Loucy (cell line): ENCODE data around the gene PUS10.

ENCODE experiments used
- H2AFZ ChIP-seq: fragments of 200-600 bp; sonication (generic); 2 replicates; pipeline ENCODE4 v1.6.0; 2016; ENCODE audit warnings: antibody characterized with exemption, mild to moderate bottlenecking, low read length, moderate library complexity
- H3F3A ChIP-seq: fragments of 200-600 bp; 2 replicates; pipeline ENCODE4 v1.6.0; 2016; ENCODE audit warnings: antibody characterized with exemption, low read depth, mild to moderate bottlenecking
- H3K27me3 ChIP-seq: fragments of 200-600 bp; sonication (generic); 2 replicates; pipeline ENCODE4 v1.6.1; 2014; ENCODE audit warnings: low read length, mild to moderate bottlenecking; ENCODE audit not compliant: insufficient read depth, poor library complexity, severe bottlenecking
- H3K36me3 ChIP-seq: fragments of 200-600 bp; sonication (generic); 2 replicates; pipeline ENCODE4 v1.6.1; 2016; ENCODE audit warnings: low read length; ENCODE audit not compliant: insufficient read depth
- H3K4me1 ChIP-seq: fragments of 200-600 bp; sonication (generic); 2 replicates; pipeline ENCODE4 v1.5.1; 2014; ENCODE audit warnings: low read length, mild to moderate bottlenecking; ENCODE audit not compliant: insufficient read depth, poor library complexity, severe bottlenecking
- H3K4me2 ChIP-seq: fragments of 200-600 bp; sonication (generic); 2 replicates; pipeline ENCODE4 v1.6.0; 2014; ENCODE audit warnings: antibody characterized with exemption, low read length, low read depth, mild to moderate bottlenecking; ENCODE audit not compliant: poor library complexity, severe bottlenecking
- H3K4me3 ChIP-seq: fragments of 200-600 bp; sonication (generic); 2 replicates; pipeline ENCODE4 v1.5.1; 2014; ENCODE audit warnings: low read length, mild to moderate bottlenecking, mixed read lengths; ENCODE audit not compliant: poor library complexity, severe bottlenecking
- H3K79me2 ChIP-seq: fragments of 200-600 bp; sonication (generic); 2 replicates; pipeline ENCODE4 v1.6.1; 2014; ENCODE audit warnings: low read length; ENCODE audit not compliant: insufficient read depth
- H3K9ac ChIP-seq: fragments of 200-600 bp; sonication (generic); 2 replicates; pipeline ENCODE4 v1.6.0; 2014; ENCODE audit warnings: mild to moderate bottlenecking, low read depth, low read length, moderate library complexity; ENCODE audit not compliant: poor library complexity, severe bottlenecking
- H3K9me2 ChIP-seq: fragments of 200-600 bp; sonication (generic); replicated peaks from 2 replicates; pipeline ENCODE4 v1.6.1; 2016; ENCODE audit warnings: low read depth, low read length, mixed read lengths
- H3K9me3 ChIP-seq: fragments of 200-600 bp; sonication (generic); 2 replicates; pipeline ENCODE4 v1.6.1; 2014; ENCODE audit warnings: mild to moderate bottlenecking, antibody characterized with exemption, low read length, low read depth; ENCODE audit not compliant: insufficient read depth
- H4K20me1 ChIP-seq: fragments of 200-600 bp; sonication (generic); 2 replicates; pipeline ENCODE4 v1.6.0; 2014; ENCODE audit warnings: antibody characterized with exemption, low read length, mild to moderate bottlenecking; ENCODE audit not compliant: insufficient read depth, poor library complexity, severe bottlenecking
- CTCF ChIP-seq: fragments of 200-600 bp; sonication (generic); conservative IDR thresholded peaks from 2 replicates; pipeline ENCODE4 v1.5.1; 2014; ENCODE audit warnings: mild to moderate bottlenecking, antibody characterized with exemption, low read length
- EZH2phosphoT487 ChIP-seq: fragments of 200-600 bp; IDR thresholded peaks from 2 replicates; pipeline ENCODE4 v1.6.1; 2018; ENCODE audit warnings: antibody characterized with exemption, mild to moderate bottlenecking, moderate library complexity, borderline replicate concordance

PUS10 gene

DNA sequence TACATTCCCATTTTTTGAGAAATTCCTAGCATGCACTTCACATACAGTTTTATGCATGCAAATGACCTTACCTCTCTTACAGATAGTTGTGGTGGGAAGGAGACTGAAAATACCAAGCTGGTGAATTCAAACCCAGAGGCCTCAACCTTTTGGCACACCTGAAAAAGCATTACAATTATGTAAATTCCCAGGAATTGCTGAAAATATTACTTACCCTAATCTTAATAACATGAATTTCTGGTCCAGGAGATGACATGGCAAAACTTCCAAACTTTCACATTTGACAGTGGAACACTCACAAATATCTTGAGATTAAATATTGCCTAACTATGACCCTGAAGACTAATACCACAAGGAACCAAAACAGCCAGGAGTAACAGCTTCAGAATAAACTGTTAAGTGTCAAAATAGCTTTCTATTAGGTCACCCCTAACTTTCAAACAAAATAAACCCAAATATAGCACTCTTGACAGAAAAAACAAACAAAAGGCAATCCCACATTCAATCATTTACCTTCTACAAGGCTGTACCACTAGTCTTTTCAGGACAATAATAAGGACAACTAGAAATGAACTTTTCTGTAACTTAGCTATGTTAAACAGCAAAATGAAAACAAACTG is 11.5 kb downstream of the PUS10 start:
- H3F3A ChIP-seq = no peaks in the 10 kb centered on the region
- H3K9ac ChIP-seq = no peak overlapping the region
- no peaks in the 10 kb centered on the region for H3K79me2 ChIP-seq
- no peaks in the 10 kb centered on the region for H3K9me2 ChIP-seq
- no peaks in the 10 kb centered on the region for H3K9me3 ChIP-seq
- no peaks in the 10 kb centered on the region for H3K4me1 ChIP-seq
- no peak overlapping the region for H3K4me3 ChIP-seq
- no peaks in the 10 kb centered on the region for H4K20me1 ChIP-seq
- H2AFZ ChIP-seq = no peak overlapping the region
- no peaks in the 10 kb centered on the region for H3K27me3 ChIP-seq
- H3K36me3 ChIP-seq = no peaks in the 10 kb centered on the region
- H3K4me2 ChIP-seq = no peak overlapping the region
- TF ChIP-seq EZH2phosphoT487 (no peak), CTCF (no peak)

GRCh38 chr2:61005736-61006135 is 12.3 kb downstream of the PUS10 start:
- H3K4me3 ChIP-seq = no peak overlapping the region
- H3K4me2 ChIP-seq = no peak overlapping the region
- TF ChIP-seq CTCF (no peak), EZH2phosphoT487 (no peak)
- no peaks in the 10 kb centered on the region for H3K9me2 ChIP-seq
- no peaks in the 10 kb centered on the region for H3K9me3 ChIP-seq
- H4K20me1 ChIP-seq = no peaks in the 10 kb centered on the region
- H3K36me3 ChIP-seq = no peaks in the 10 kb centered on the region
- H3K27me3 ChIP-seq = no peaks in the 10 kb centered on the region
- H3F3A ChIP-seq = no peaks in the 10 kb centered on the region
- H3K4me1 ChIP-seq = no peaks in the 10 kb centered on the region
- H2AFZ ChIP-seq = no peak overlapping the region
- no peaks in the 10 kb centered on the region for H3K79me2 ChIP-seq
- no peak overlapping the region for H3K9ac ChIP-seq

- Histone ChIP-seq H4K20me1 (no peaks in the 10 kb centered on the region), H3K4me2 (no peak overlapping the region), H3K36me3 (no peaks in the 10 kb centered on the region), H3K9ac (no peak overlapping the region), H3K9me2 (no peaks in the 10 kb centered on the region), H2AFZ (no peak overlapping the region), H3K27me3 (no peaks in the 10 kb centered on the region), H3K79me2 (no peaks in the 10 kb centered on the region), H3K4me3 (no peak overlapping the region), H3F3A (no peaks in the 10 kb centered on the region), H3K9me3 (no peaks in the 10 kb centered on the region), H3K4me1 (no peaks in the 10 kb centered on the region)
- TF ChIP-seq CTCF (peak; percentile 87), EZH2phosphoT487 (no peak)
Observed at GRCh38 chr2:60998628-60999545, 19.2 kb downstream of the PUS10 start.
